ENCODE data around the gene TTLL11. TPM values are rescaled to one million over a fixed set of nuclear protein-coding genes. Genes with fewer than 3 reads are reported as not detected.
"Not testable (repeated sequence)": the region's sequence is repeated elsewhere in the genome, so short reads cannot be mapped to it uniquely, and the experiment has no call there.

Gene TTLL11
- total RNA-seq, 1 experiment from 2014 or later: 2.3 TPM

- H3K27me3 ChIP-seq (ENCODE audit: insufficient read depth, low read depth): peaks cover 20% of the 10 kb centered on the region
- H2AFZ ChIP-seq: no peak overlapping the region
- intact Hi-C loops (cut with micrococcal nuclease; ENCODE audit: unreplicated experiment): no loop called here
- no peak for DNase-seq
- H3F3A ChIP-seq (ENCODE audit: insufficient read depth, low read depth): no peaks in the 10 kb centered on the region
- no peaks in the 10 kb centered on the region for H3K9me2 ChIP-seq (ENCODE audit: insufficient read depth)
- no peak overlapping the region for H3K4me3 ChIP-seq
- H3K36me3 ChIP-seq (ENCODE audit: low read depth): no peaks in the 10 kb centered on the region
- H3K9me3 ChIP-seq (ENCODE audit: insufficient read depth, low read depth): no peaks in the 10 kb centered on the region
- BruUV-seq (replicated peaks): no TSS peak
- no peak overlapping the region for H3K27ac ChIP-seq
- H4K20me1 ChIP-seq (ENCODE audit: insufficient read depth): no peaks in the 10 kb centered on the region
- CTCF ChIA-PET: interaction anchor here (0.5 to 0.9 kb wide), 4 partner anchors 9 to 571 kb away, joined by 3 to 10 read pairs (median 4); no protein-coding TSS in a partner anchor
- no peaks in the 10 kb centered on the region for H3K4me1 ChIP-seq (replicated peaks; ENCODE audit: insufficient read depth)
- POLR2A ChIA-PET (ENCODE audit: unreplicated experiment): no interaction called here
- no peak overlapping the region for H3K4me2 ChIP-seq
- no peaks in the 10 kb centered on the region for H3K79me2 ChIP-seq (ENCODE audit: low read depth)
- TF ChIP-seq CTCF (conservative IDR thresholded peaks at IDR 0.05): no peak
- TF ChIP-seq EZH2 (IDR thresholded peaks at IDR 0.05; ENCODE audit: low read depth): no peak
Measured at GRCh38 chr9:122118343-122119165, 25.4 kb upstream of the TTLL11 start.

GRCh38 chr9:122117241-122117640 is 24.1 kb upstream of the TTLL11 start:
- H3K9me2 ChIP-seq (ENCODE audit: insufficient read depth); H3K4me3 ChIP-seq; CTCF ChIA-PET; H3K27ac ChIP-seq; intact Hi-C loops (cut with micrococcal nuclease; ENCODE audit: unreplicated experiment); H3K79me2 ChIP-seq (ENCODE audit: low read depth); H3K9me3 ChIP-seq (ENCODE audit: insufficient read depth, low read depth); DNase-seq; H4K20me1 ChIP-seq (ENCODE audit: insufficient read depth); POLR2A ChIA-PET (ENCODE audit: unreplicated experiment); BruUV-seq (replicated peaks); H3K36me3 ChIP-seq (ENCODE audit: low read depth); H3F3A ChIP-seq (ENCODE audit: insufficient read depth, low read depth); H3K4me2 ChIP-seq; H3K4me1 ChIP-seq (replicated peaks; ENCODE audit: insufficient read depth); H2AFZ ChIP-seq: not testable (repeated sequence)
- peaks cover 32% of the 10 kb centered on the region for H3K27me3 ChIP-seq (ENCODE audit: insufficient read depth, low read depth)

GRCh38 chr9:122116448-122117173 is 23.5 kb upstream of the TTLL11 start:
- Histone ChIP-seq H3K36me3 (ENCODE audit: low read depth) (no peaks in the 10 kb centered on the region), H3K9me2 (ENCODE audit: insufficient read depth) (no peaks in the 10 kb centered on the region), H3F3A (ENCODE audit: insufficient read depth, low read depth) (no peaks in the 10 kb centered on the region), H4K20me1 (ENCODE audit: insufficient read depth) (no peaks in the 10 kb centered on the region), H3K79me2 (ENCODE audit: low read depth) (no peaks in the 10 kb centered on the region), H3K27ac (no peak overlapping the region), H3K4me3 (no peak overlapping the region), H3K9me3 (ENCODE audit: insufficient read depth, low read depth) (no peaks in the 10 kb centered on the region), H3K27me3 (ENCODE audit: insufficient read depth, low read depth) (peaks cover 37% of the 10 kb centered on the region), H3K4me2 (no peak overlapping the region), H2AFZ (no peak overlapping the region), H3K4me1 (replicated peaks; ENCODE audit: insufficient read depth) (no peaks in the 10 kb centered on the region)
- ChIA-PET POLR2A (ENCODE audit: unreplicated experiment) (interaction anchor here (1.0 kb wide), 1 partner anchor 187 kb away, joined by 3 read pairs; no protein-coding TSS in a partner anchor), CTCF (interaction anchor here (1.2 to 1.5 kb wide), 2 partner anchors 8 to 17 kb away, joined by 5 to 6 read pairs; no protein-coding TSS in a partner anchor)
- no TSS peak for BruUV-seq (replicated peaks)
- TF ChIP-seq CTCF (conservative IDR thresholded peaks at IDR 0.05) (no peak), EZH2 (IDR thresholded peaks at IDR 0.05; ENCODE audit: low read depth) (no peak)
- intact Hi-C loops (cut with micrococcal nuclease; ENCODE audit: unreplicated experiment): no loop called here
- no peak for DNase-seq

Data from PC-9 (cell line).